ENCODE measurements around the gene RTKN2.
A peak's percentile ranks its signal among the peaks of the same experiment; 100 is the strongest.

The RTKN2 gene

GRCh38 chr10:62231805-62232204 lies 36.8 kb downstream of the RTKN2 start:
- no peak for TF ChIP-seq CTCF (IDR thresholded peaks at IDR 0.05; ENCODE audit: control insufficient read depth, insufficient read depth, low read depth, low read length, missing control alignments)
- no peak for DNase-seq (ENCODE audit: low read depth)
- no peak overlapping the region for H3K4me3 ChIP-seq (ENCODE audit: control insufficient read depth, low read depth, low read length)

GRCh38 chr10:62231371-62231770 lies 37.3 kb downstream of the RTKN2 start:
- peak; percentile 76 for DNase-seq (ENCODE audit: low read depth)
- no peak overlapping the region for H3K4me3 ChIP-seq (ENCODE audit: control insufficient read depth, low read depth, low read length)
- TF ChIP-seq CTCF (IDR thresholded peaks at IDR 0.05; ENCODE audit: control insufficient read depth, insufficient read depth, low read depth, low read length, missing control alignments): no peak

- DNase-seq (ENCODE audit: low read depth): peak; percentile 8
- no peak overlapping the region for H3K4me3 ChIP-seq (ENCODE audit: control insufficient read depth, low read depth, low read length)
- TF ChIP-seq CTCF (IDR thresholded peaks at IDR 0.05; ENCODE audit: control insufficient read depth, insufficient read depth, low read depth, low read length, missing control alignments): no peak
Measured at GRCh38 chr10:62230344-62231121, 38.1 kb downstream of the RTKN2 start.

- H3K4me3 ChIP-seq (ENCODE audit: control insufficient read depth, low read depth, low read length): no peak overlapping the region
- DNase-seq (ENCODE audit: low read depth): no peak
- no peak for TF ChIP-seq CTCF (IDR thresholded peaks at IDR 0.05; ENCODE audit: control insufficient read depth, insufficient read depth, low read depth, low read length, missing control alignments)
Measured at GRCh38 chr10:62225362-62225761, 43.3 kb downstream of the RTKN2 start.

GRCh38 chr10:62224606-62225005 lies 44.0 kb downstream of the RTKN2 start:
- TF ChIP-seq CTCF (IDR thresholded peaks at IDR 0.05; ENCODE audit: control insufficient read depth, insufficient read depth, low read depth, low read length, missing control alignments): no peak
- peak; percentile 41 for DNase-seq (ENCODE audit: low read depth)
- no peak overlapping the region for H3K4me3 ChIP-seq (ENCODE audit: control insufficient read depth, low read depth, low read length)

GRCh38 chr10:62217683-62218082 lies 51.0 kb downstream of the RTKN2 start:
- no peak for TF ChIP-seq CTCF (IDR thresholded peaks at IDR 0.05; ENCODE audit: control insufficient read depth, insufficient read depth, low read depth, low read length, missing control alignments)
- DNase-seq (ENCODE audit: low read depth): no peak
- no peak overlapping the region for H3K4me3 ChIP-seq (ENCODE audit: control insufficient read depth, low read depth, low read length)
